ENCODE measurements around the gene PAK1.
A peak's percentile ranks its signal among the peaks of the same experiment; 100 is the strongest.
"Not testable (repeated sequence)": the region's sequence is repeated elsewhere in the genome, so short reads cannot be mapped to it uniquely, and the experiment has no call there.

Gene PAK1

GRCh38 chr11:77502346-77502905 lies 28.5 kb upstream of the PAK1 start:
- peaks cover 14% of the 10 kb centered on the region for H3K27me3 Mint-ChIP-seq

GRCh38 chr11:77501758-77502157 lies 27.9 kb upstream of the PAK1 start:
- Mint-ChIP-seq H3K27me3 (peaks cover 14% of the 10 kb centered on the region), H3K36me3 (no peaks in the 10 kb centered on the region), H3K4me3 (no peak overlapping the region), H3K27ac (no peak overlapping the region), H3K9me3 (no peaks in the 10 kb centered on the region), H3K4me1 (peaks cover 17% of the 10 kb centered on the region)
- ATAC-seq (ENCODE audit: low read depth) (peak; percentile 68), DNase-seq (ENCODE audit: low spot score in 2 of 2) (no peak)

More at GRCh38 chr11:77502346-77502905, 28.5 kb upstream of the PAK1 start:
- DNase-seq (ENCODE audit: low spot score in 2 of 2) = no peak
- peaks cover 17% of the 10 kb centered on the region for H3K4me1 Mint-ChIP-seq
- ATAC-seq (ENCODE audit: low read depth) = no peak
- H3K9me3 Mint-ChIP-seq = no peaks in the 10 kb centered on the region
- no peak overlapping the region for H3K4me3 Mint-ChIP-seq
- no peak overlapping the region for H3K27ac Mint-ChIP-seq
- H3K36me3 Mint-ChIP-seq = no peaks in the 10 kb centered on the region

- Mint-ChIP-seq H3K36me3 (no peaks in the 10 kb centered on the region), H3K27me3 (peaks cover 19% of the 10 kb centered on the region), H3K9me3 (peaks cover 3% of the 10 kb centered on the region), H3K4me1 (peaks cover 14% of the 10 kb centered on the region), H3K4me3 (no peak overlapping the region), H3K27ac (no peak overlapping the region)
- no peak for ATAC-seq (ENCODE audit: low read depth)
- DNase-seq (ENCODE audit: low spot score in 2 of 2) = no peak
Measured at GRCh38 chr11:77497368-77497767, 23.5 kb upstream of the PAK1 start.

DNA sequence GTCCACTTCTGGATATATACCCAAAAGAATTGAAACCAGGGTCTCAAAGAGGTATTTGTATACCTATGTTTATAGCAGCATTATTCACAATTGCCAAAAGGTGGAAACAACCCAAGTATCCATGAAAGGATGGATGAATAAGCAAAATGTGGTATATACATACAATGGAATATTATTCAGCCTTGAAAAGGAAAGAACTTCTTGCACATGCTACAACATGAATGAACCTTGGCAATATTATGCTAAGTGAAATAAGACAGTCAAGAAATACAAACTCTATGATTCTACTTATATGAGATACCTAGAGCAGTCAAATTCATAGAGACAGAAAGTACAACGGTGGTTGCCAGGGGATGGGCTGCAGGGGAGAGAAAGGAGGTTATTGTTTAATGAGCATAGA lies 21.6 kb upstream of the PAK1 start:
- H3K9me3 Mint-ChIP-seq = peaks cover 3% of the 10 kb centered on the region
- DNase-seq (ENCODE audit: low spot score in 2 of 2) = no peak
- H3K27me3 Mint-ChIP-seq = peaks cover 16% of the 10 kb centered on the region
- H3K27ac Mint-ChIP-seq = no peak overlapping the region
- peaks cover 6% of the 10 kb centered on the region for H3K4me1 Mint-ChIP-seq
- no peak overlapping the region for H3K4me3 Mint-ChIP-seq
- no peaks in the 10 kb centered on the region for H3K36me3 Mint-ChIP-seq
- ATAC-seq (ENCODE audit: low read depth) = no peak

DNA sequence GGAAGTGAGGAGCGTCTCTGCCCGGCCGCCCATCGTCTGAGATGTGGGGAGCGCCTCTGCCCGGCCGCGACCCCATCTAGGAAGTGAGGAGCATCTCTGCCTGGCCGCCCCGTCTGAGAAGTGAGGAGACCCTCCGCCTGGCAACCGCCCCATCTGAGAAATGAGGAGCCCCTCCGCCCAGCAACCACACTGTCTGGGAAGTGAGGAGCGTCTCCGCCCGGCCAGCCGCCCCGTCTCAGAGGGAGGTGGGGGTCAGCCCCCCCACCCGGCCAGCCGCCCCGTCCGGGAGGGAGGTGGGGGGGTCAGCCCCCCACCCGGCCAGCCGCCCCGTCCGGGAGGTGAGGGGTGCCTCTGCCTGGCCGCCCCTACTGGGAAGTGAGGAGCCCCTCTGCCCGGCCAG lies 16.1 kb upstream of the PAK1 start:
- H3K9me3 Mint-ChIP-seq; DNase-seq (ENCODE audit: low spot score in 2 of 2); H3K4me3 Mint-ChIP-seq; H3K4me1 Mint-ChIP-seq; H3K27ac Mint-ChIP-seq; H3K36me3 Mint-ChIP-seq; H3K27me3 Mint-ChIP-seq; ATAC-seq (ENCODE audit: low read depth): not testable (repeated sequence)

DNA sequence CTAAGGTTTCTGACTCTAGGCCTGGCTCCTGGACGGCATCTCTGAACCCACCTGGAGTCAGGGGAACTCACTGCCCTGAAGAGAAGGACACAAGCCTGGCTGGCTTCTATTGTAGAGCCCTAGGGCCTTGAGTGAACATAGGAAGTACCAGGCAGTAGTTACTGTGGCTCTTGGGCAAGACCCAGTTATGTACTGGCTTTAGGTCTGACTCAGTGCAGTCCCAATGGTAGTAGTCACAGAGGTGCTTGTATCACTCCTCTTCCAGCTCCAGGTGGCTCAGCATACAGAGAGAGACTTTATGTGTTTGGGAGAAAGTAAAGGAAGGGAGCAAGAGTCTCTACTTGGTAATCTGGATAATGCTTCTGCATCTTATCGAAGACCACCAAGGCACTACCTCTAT lies 13.9 kb upstream of the PAK1 start:
- no peak for ATAC-seq (ENCODE audit: low read depth)
- Mint-ChIP-seq H3K36me3 (no peaks in the 10 kb centered on the region), H3K27me3 (peaks cover 10% of the 10 kb centered on the region), H3K9me3 (no peaks in the 10 kb centered on the region), H3K27ac (no peak overlapping the region), H3K4me1 (no peaks in the 10 kb centered on the region), H3K4me3 (no peak overlapping the region)
- no peak for DNase-seq (ENCODE audit: low spot score in 2 of 2)

DNA sequence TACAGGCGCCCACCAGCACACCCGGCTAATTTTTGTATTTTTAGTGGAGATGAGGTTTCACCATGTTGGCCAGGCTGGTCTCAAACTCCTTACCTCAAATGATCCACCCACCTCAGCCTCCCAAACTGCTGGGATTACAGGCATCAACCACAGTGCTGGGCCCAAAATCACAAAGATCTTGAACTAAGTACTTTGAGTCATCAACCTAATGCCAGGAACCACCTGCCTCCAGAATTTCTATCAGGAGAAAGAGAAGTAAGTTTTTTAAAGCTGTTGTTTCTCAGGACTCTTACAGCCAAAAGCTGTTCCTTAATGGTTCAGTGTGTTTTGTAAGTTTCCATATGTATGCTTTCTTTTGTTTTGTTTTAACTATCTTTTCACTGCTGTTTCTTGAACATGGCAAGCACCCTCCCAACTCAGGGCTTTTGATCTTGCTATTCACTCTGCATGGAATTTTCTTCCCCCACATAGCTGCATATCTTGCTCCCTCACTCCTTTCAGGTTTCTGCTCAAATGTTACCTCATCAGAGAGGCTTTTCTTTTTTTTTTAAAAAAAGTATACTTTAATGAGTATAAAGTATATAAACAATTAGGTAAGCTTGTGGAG lies 6.0 kb upstream of the PAK1 start:
- DNase-seq (ENCODE audit: low spot score in 2 of 2) (no peak), ATAC-seq (ENCODE audit: low read depth) (no peak)
- H3K27ac Mint-ChIP-seq = no peak overlapping the region
- H3K36me3 Mint-ChIP-seq = no peaks in the 10 kb centered on the region
- no peaks in the 10 kb centered on the region for H3K9me3 Mint-ChIP-seq
- H3K4me1 Mint-ChIP-seq = peaks cover 2% of the 10 kb centered on the region
- H3K27me3 Mint-ChIP-seq = peaks cover 5% of the 10 kb centered on the region
- no peak overlapping the region for H3K4me3 Mint-ChIP-seq

GRCh38 chr11:77475206-77475605 lies 1.3 kb upstream of the PAK1 start:
- Mint-ChIP-seq H3K27ac (peak overlapping the region; percentile 91), H3K4me1 (peaks cover 5% of the 10 kb centered on the region), H3K9me3 (no peaks in the 10 kb centered on the region), H3K4me3 (peak overlapping the region; percentile 8), H3K36me3 (no peaks in the 10 kb centered on the region), H3K27me3 (peaks cover 2% of the 10 kb centered on the region)
- DNase-seq (ENCODE audit: low spot score in 2 of 2) (no peak), ATAC-seq (ENCODE audit: low read depth) (no peak)

GRCh38 chr11:77474684-77475060 lies 778 bp upstream of the PAK1 start:
- Mint-ChIP-seq H3K27me3 (peaks cover 2% of the 10 kb centered on the region), H3K27ac (peak overlapping the region; percentile 91), H3K36me3 (no peaks in the 10 kb centered on the region), H3K4me1 (peaks cover 5% of the 10 kb centered on the region), H3K4me3 (peak overlapping the region; percentile 84), H3K9me3 (no peaks in the 10 kb centered on the region)
- ATAC-seq (ENCODE audit: low read depth) (no peak), DNase-seq (ENCODE audit: low spot score in 2 of 2) (no peak)

DNA sequence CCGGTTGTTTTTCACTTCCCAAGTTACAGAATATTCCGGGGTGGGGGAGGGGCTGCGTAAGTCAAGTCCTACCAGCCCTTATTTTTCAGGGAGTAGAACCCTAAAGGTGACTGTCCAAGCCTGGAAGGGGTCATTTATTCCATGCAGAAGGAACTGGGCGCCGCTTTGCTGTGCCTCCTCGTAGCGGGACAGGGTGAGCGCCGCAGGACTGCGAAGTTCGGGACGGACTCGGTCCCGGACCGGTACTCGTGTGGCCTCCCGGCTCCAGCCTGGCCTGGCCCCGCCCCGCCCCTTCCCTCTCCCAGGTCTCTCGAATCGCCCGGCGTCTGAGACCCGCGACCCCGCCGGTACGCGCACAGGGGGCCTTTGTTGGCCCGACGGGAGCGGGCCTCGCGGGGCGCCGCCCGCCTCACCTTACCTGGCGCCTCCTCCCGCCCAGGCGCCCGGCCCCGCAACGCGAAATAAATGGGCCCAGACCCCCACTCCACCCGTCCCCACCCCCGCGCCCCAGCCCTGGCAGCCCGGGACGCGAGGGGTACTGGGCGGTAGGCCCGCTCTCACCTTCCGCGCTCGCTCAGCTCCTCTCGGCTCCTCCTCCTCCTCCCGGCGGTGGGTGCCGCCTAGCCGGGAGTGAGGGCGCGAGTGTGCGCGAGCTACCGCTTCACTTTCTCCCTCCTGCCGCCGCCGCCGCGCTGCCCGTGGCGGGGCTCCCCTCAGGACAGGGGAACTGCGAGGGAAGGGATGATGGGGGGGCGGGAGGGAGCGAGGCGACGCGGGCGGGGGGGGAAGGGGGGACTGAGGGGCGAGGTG lies 698 bp downstream of the PAK1 start:
- H3K27me3 Mint-ChIP-seq = peaks cover 2% of the 10 kb centered on the region
- H3K4me3 Mint-ChIP-seq = peak overlapping the region; percentile 89
- DNase-seq (ENCODE audit: low spot score in 2 of 2) (peak; percentile 54 to 67), ATAC-seq (ENCODE audit: low read depth) (peak; percentile 34)
- H3K27ac Mint-ChIP-seq = peak overlapping the region; percentile 91
- H3K36me3 Mint-ChIP-seq = no peaks in the 10 kb centered on the region
- no peaks in the 10 kb centered on the region for H3K9me3 Mint-ChIP-seq
- H3K4me1 Mint-ChIP-seq = peaks cover 5% of the 10 kb centered on the region

GRCh38 chr11:77471558-77472193 lies 2.2 kb downstream of the PAK1 start:
- peaks cover 6% of the 10 kb centered on the region for H3K27me3 Mint-ChIP-seq
- ATAC-seq (ENCODE audit: low read depth) (no peak), DNase-seq (ENCODE audit: low spot score in 2 of 2) (no peak)
- H3K27ac Mint-ChIP-seq = no peak overlapping the region
- peaks cover 5% of the 10 kb centered on the region for H3K4me1 Mint-ChIP-seq
- no peaks in the 10 kb centered on the region for H3K36me3 Mint-ChIP-seq
- H3K4me3 Mint-ChIP-seq = peak overlapping the region; percentile 46
- H3K9me3 Mint-ChIP-seq = no peaks in the 10 kb centered on the region

DNA sequence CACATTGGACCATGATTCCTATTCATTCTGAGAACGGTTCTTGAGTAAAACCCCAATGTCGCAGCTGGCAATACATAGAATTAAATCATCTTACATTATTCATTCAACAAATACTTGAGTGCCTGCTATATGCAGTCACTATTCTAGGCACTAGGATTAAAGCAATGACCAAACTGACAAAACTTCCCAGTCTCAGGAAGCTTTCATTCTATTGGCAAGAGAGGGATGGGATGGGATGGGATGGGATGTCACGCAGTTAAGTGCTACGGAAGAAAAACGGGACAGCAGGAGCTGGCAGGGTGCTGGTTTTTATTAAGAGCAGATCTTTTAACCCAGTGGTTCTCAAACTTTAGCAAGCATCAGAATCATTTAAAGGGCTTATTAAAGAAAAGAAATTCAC lies 2.9 kb downstream of the PAK1 start:
- H3K4me1 Mint-ChIP-seq = peaks cover 5% of the 10 kb centered on the region
- no peak overlapping the region for H3K27ac Mint-ChIP-seq
- no peak for DNase-seq (ENCODE audit: low spot score in 2 of 2)
- H3K27me3 Mint-ChIP-seq = peaks cover 6% of the 10 kb centered on the region
- no peak overlapping the region for H3K4me3 Mint-ChIP-seq
- no peaks in the 10 kb centered on the region for H3K9me3 Mint-ChIP-seq
- no peak for ATAC-seq (ENCODE audit: low read depth)
- H3K36me3 Mint-ChIP-seq = no peaks in the 10 kb centered on the region

- DNase-seq (ENCODE audit: low spot score in 2 of 2) (no peak), ATAC-seq (ENCODE audit: low read depth) (no peak)
- Mint-ChIP-seq H3K36me3 (no peaks in the 10 kb centered on the region), H3K4me3 (no peak overlapping the region), H3K4me1 (peaks cover 5% of the 10 kb centered on the region), H3K9me3 (no peaks in the 10 kb centered on the region), H3K27me3 (peaks cover 6% of the 10 kb centered on the region), H3K27ac (no peak overlapping the region)
Measured at GRCh38 chr11:77470504-77470903, 3.4 kb downstream of the PAK1 start.

DNA sequence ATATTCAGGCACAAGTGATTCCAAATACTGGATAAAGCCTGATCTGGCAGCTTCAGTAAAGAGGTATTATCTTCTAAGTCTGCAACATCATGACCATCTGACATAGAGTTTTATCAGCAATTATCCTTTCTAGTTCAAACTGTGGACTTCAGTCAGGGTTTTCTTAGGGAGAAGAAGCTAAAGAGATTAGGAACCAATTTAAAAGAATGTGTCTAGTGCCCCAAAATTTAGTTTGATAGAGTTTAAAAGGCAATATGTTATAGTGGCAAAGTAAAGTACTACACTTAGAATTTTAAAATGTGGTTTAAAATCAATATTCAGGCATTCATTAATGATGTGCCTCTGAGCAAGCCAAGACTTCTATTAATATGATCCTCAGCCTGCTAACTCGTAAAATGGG lies 5.4 kb downstream of the PAK1 start:
- no peaks in the 10 kb centered on the region for H3K36me3 Mint-ChIP-seq
- H3K27ac Mint-ChIP-seq = no peak overlapping the region
- DNase-seq (ENCODE audit: low spot score in 2 of 2) (no peak), ATAC-seq (ENCODE audit: low read depth) (no peak)
- H3K9me3 Mint-ChIP-seq = no peaks in the 10 kb centered on the region
- peaks cover 5% of the 10 kb centered on the region for H3K27me3 Mint-ChIP-seq
- no peak overlapping the region for H3K4me3 Mint-ChIP-seq
- H3K4me1 Mint-ChIP-seq = no peaks in the 10 kb centered on the region
